ENCODE data around the gene AARS1. TPM values are rescaled to one million over a fixed set of nuclear protein-coding genes. Genes with fewer than 3 reads are reported as not detected.
"Not testable (repeated sequence)": the region's sequence is repeated elsewhere in the genome, so short reads cannot be mapped to it uniquely, and the experiment has no call there.

AARS1 gene
- total RNA-seq, 2 donors from 2014 or later, result 45.3 to 97.8 TPM

DNA sequence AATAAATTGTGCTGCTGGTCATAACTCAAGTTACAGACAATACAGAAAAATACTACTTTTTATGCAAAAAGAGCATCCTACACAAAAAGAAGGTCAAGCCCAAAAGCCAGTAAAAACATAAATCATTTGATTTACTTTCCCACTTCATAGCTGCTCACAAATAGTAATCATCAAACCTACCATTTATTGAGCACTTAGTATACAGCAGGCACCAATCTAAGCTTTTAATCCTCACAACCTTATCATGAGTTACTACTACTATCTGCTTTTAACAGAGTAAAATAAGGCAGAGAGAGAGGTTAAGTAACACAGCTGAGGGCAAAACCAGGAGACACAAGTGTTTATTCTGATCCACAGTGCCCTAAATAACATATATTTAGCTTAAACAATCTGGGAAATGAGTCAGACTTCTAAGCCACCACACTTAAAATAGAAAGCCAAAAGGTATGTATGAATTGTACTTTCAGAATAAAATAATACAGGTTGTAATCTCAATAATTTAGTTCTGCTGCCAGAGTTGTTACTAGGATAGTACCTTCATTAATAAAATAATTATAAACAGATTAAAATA, 1.7 kb upstream of the AARS1 start:
- Histone ChIP-seq H3K9ac (ENCODE audit: low read depth in 2 of 2, low read length in 2 of 2) (no peak overlapping the region), H3K36me3 (no peaks in the 10 kb centered on the region), H3K9me3 (no peaks in the 10 kb centered on the region), H3K27me3 (no peaks in the 10 kb centered on the region), H3K4me1 (no peaks in the 10 kb centered on the region), H3K27ac (no peak overlapping the region), H3K4me3 (no peak overlapping the region)
- intact Hi-C loops (cut with DNase I), result loop anchor here (5.0 kb wide), 1 partner anchor 56 kb away; the partner anchor contains the start of gene DDX19A
- DNase-seq, result no peak
- TF ChIP-seq, protein P1, sequence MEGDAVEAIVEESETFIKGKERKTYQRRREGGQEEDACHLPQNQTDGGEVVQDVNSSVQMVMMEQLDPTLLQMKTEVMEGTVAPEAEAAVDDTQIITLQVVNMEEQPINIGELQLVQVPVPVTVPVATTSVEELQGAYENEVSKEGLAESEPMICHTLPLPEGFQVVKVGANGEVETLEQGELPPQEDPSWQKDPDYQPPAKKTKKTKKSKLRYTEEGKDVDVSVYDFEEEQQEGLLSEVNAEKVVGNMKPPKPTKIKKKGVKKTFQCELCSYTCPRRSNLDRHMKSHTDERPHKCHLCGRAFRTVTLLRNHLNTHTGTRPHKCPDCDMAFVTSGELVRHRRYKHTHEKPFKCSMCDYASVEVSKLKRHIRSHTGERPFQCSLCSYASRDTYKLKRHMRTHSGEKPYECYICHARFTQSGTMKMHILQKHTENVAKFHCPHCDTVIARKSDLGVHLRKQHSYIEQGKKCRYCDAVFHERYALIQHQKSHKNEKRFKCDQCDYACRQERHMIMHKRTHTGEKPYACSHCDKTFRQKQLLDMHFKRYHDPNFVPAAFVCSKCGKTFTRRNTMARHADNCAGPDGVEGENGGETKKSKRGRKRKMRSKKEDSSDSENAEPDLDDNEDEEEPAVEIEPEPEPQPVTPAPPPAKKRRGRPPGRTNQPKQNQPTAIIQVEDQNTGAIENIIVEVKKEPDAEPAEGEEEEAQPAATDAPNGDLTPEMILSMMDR (IDR thresholded peaks at IDR 0.05), result no peak

DNA sequence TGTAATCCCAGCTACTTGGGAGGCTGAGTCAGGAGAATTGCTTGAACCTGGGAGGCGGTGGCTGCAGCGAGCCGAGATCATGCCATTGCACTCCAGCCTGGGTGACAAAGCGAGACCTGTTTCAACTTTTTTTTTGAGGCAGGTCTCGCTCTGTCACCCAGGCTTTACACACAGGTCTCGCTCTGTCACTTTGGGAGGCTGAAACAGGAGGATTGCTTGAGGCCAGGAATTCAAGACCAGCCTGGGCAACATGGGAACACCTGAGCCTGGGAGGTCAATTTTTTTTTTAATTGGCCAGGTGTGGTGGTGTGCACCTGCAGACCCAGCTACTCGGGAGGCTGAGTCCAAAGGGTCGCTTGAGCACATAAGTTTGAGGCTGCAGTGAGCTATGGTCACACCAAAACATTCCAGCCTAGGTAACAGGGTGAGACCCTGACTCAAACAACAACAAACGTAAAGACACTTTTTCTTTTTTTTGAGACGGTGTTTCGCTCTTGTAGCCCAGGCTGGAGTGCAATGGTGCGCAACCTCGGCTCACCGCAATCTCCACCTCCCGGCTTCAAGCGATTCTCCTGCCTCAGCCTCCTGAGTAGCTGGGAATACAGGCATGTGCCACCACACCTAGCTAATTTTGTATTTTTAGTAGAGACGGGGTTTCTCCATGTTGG, 1.9 kb downstream of the AARS1 start:
- not testable (repeated sequence) for H3K27ac ChIP-seq

DNA sequence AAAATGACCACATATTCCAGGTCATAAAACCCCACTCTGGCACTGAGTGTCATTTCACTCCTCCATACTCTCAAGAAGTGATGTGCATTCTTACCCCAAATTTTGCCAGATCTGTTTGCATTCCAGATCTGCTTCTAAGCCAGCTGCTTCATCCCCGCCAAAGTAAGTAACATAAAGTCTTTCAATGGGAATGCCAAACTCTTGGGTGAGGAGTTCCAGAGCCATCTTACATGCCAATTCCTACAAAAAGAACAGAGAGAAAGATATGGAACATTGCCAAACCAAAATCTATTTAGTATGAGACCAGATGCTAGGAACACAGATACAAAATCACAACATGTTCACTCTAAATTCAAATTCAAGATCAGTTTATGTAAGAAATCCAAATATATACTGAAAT, 12.9 kb downstream of the AARS1 start:
- H3K27me3 ChIP-seq, result no peaks in the 10 kb centered on the region
- no peak for DNase-seq
- H3K4me3 ChIP-seq, result no peak overlapping the region
- H3K9ac ChIP-seq (ENCODE audit: low read depth in 2 of 2, low read length in 2 of 2), result no peak overlapping the region
- H3K27ac ChIP-seq, result no peak overlapping the region
- H3K9me3 ChIP-seq, result no peaks in the 10 kb centered on the region
- intact Hi-C loops (cut with DNase I), result no loop called here
- peaks cover 28% of the 10 kb centered on the region for H3K36me3 ChIP-seq
- H3K4me1 ChIP-seq, result no peaks in the 10 kb centered on the region
- TF ChIP-seq, protein P1 (IDR thresholded peaks at IDR 0.05), result no peak

More for the DNA sequence above, 1.9 kb downstream of the AARS1 start:
- H3K36me3 ChIP-seq; H3K27me3 ChIP-seq; intact Hi-C loops (cut with DNase I); H3K4me1 ChIP-seq; DNase-seq; H3K9me3 ChIP-seq: not testable (repeated sequence)
- peak overlapping the region in 1 of 2 donors; percentile 12 for H3K9ac ChIP-seq (ENCODE audit: low read depth in 2 of 2, low read length in 2 of 2)
- peak overlapping the region; percentile 81 for H3K4me3 ChIP-seq

DNA sequence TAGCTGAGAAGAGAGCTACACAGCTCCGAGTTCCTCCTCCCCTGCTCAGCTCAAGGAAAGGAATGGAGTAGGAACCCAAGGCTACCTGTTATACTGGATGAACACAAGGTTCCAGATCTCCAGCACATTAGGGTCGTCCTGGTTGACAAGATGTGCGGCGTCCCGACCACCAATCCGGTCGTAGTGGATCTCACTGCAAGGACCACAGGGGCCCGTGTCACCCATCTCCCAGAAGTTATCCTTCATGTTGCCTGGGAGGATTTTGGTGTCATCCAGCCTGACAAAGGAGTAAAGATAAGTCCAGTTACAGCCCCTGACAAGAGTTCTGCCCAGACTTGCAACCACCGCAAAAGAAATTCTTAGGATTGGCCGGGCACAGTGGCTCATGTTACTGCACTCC, 17.6 kb downstream of the AARS1 start:
- H3K9me3 ChIP-seq, result no peaks in the 10 kb centered on the region
- TF ChIP-seq, protein P1 (IDR thresholded peaks at IDR 0.05), result no peak
- H3K9ac ChIP-seq (ENCODE audit: low read depth in 2 of 2, low read length in 2 of 2), result no peak overlapping the region
- intact Hi-C loops (cut with DNase I), result no loop called here
- H3K27ac ChIP-seq, result no peak overlapping the region
- no peak overlapping the region for H3K4me3 ChIP-seq
- H3K36me3 ChIP-seq, result peaks cover 18% of the 10 kb centered on the region
- no peaks in the 10 kb centered on the region for H3K27me3 ChIP-seq
- H3K4me1 ChIP-seq, result no peaks in the 10 kb centered on the region
- no peak for DNase-seq

DNA sequence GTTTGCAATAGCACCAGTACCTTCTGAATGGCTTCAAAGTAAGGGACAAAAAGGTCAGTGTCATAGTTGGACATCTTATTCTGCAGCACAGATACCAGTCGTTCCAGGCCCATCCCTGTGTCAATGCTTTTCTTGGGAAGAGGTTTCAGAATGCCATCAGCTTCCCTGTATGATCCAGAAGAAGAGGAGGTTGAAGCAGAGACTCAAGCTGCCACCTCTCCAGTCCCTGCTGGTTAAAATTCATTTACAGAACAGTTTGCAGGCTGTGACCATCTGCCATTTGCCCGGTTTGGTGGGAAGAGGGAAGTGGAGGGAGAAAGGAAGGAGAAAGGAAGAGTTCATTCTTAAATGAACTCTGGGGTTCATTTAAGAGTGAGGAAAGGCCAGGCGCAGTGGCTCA, 19.1 kb downstream of the AARS1 start:
- intact Hi-C loops (cut with DNase I), result no loop called here
- no peaks in the 10 kb centered on the region for H3K4me1 ChIP-seq
- H3K4me3 ChIP-seq, result no peak overlapping the region
- DNase-seq, result no peak
- no peaks in the 10 kb centered on the region for H3K27me3 ChIP-seq
- H3K27ac ChIP-seq, result no peak overlapping the region
- H3K9ac ChIP-seq (ENCODE audit: low read depth in 2 of 2, low read length in 2 of 2), result no peak overlapping the region
- H3K36me3 ChIP-seq, result peaks cover 8% of the 10 kb centered on the region
- H3K9me3 ChIP-seq, result no peaks in the 10 kb centered on the region
- TF ChIP-seq, protein P1 (IDR thresholded peaks at IDR 0.05), result no peak

DNA sequence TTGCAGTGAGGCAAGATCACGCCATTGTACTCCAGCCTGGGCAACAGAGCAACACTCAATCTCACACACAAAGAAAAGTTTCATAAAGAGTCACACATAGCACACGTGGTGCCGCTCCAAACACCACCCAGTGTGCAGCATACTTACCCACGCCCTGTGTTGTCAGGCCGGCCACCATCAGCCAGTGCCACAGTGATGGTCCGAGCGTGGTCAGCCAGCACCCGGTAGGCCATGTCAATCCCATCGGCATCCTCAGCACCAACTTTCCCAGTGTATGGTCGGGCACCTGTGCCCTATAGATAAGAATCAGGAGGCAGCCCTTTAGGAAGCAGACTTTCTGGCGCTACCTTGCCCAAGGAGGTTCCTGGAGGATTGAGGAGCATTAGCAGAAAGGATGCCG, 19.8 kb downstream of the AARS1 start:
- no peak overlapping the region for H3K4me3 ChIP-seq
- H3K4me1 ChIP-seq, result no peaks in the 10 kb centered on the region
- H3K9ac ChIP-seq (ENCODE audit: low read depth in 2 of 2, low read length in 2 of 2), result no peak overlapping the region
- no peak for DNase-seq
- intact Hi-C loops (cut with DNase I), result no loop called here
- H3K27ac ChIP-seq, result no peak overlapping the region
- no peaks in the 10 kb centered on the region for H3K9me3 ChIP-seq
- no peaks in the 10 kb centered on the region for H3K27me3 ChIP-seq
- peaks cover 8% of the 10 kb centered on the region for H3K36me3 ChIP-seq
- TF ChIP-seq, protein P1 (IDR thresholded peaks at IDR 0.05), result no peak

DNA sequence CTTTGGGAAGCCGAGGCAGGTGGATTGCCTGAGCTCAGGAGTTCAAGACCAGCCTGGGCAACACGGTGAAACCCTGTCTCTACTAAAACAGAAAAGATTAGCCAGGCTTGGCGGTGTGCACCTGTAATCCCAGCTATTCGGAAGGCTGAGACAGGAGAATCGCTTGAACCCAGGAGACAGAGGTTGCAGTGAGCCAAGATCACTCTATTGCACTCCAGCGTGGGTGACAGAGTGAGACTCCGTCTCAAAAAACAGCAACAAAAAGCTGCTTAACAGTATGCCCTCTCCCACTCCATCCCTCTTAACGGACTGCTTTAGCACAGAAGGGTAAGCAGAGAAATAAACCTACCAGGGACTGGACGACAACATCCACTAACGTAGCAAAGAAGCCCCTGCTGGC, 21.4 kb downstream of the AARS1 start:
- H3K4me3 ChIP-seq; H3K4me1 ChIP-seq; intact Hi-C loops (cut with DNase I); H3K36me3 ChIP-seq; H3K9me3 ChIP-seq; H3K9ac ChIP-seq (ENCODE audit: low read depth in 2 of 2, low read length in 2 of 2); H3K27me3 ChIP-seq; DNase-seq; H3K27ac ChIP-seq: not testable (repeated sequence)

Measured in colonic mucosa (tissue), 4 donors.